Left ventricle myocardium superior (tissue), 1 donor: Measurements from ENCODE around the gene TRIM52. TPM values are rescaled to one million over a fixed set of nuclear protein-coding genes. Genes with fewer than 3 reads are reported as not detected.
A peak's percentile ranks its signal among the peaks of the same experiment; 100 is the strongest.
"Not testable (repeated sequence)": the region's sequence is repeated elsewhere in the genome, so short reads cannot be mapped to it uniquely, and the experiment has no call there.

ENCODE experiments used
- ATAC-seq: fragments of 200-7000 bp; cut with Tn5 transposase; one replicate; pipeline ENCODE4 v1.9.1; 2020; ENCODE audit warnings: mild to moderate bottlenecking, moderate library complexity
- DNase-seq: peaks from one replicate; pipeline ENCODE4 v3.0.0-alpha.2; 2020
- intact Hi-C: fragments of 100-400 bp; cut with micrococcal nuclease; formaldehyde crosslinking; loops from one replicate; pipeline ENCODE4 v1.11.0; 2022
- long read RNA-seq: library from polyadenylated mRNA; unstranded; transcript quantifications from one replicate; pipeline ENCODE4 v2.0.0, GENCODE V29; 2021
- total RNA-seq: library from RNA; stranded (reverse); fragmentation: NEBNext Ultra II Directional; extraction: Animal tissue kit (Norgen Biotek cat#: 25700); gene quantifications from one replicate; pipeline ENCODE4 v1.2.1, GENCODE V29; 2021
- donor health status: DM: no; HTN: yes; CAD: no; lungs with severe emphysema.

The TRIM52 gene
- 10.0 TPM for total RNA-seq
- long read RNA-seq, full-length matches to known transcripts = 9 of 11 reads
- long read RNA-seq, partial matches to known transcripts = 0 of 11 reads
- long read RNA-seq, other reads (novel, unspliced or antisense) = 2 of 11 reads

DNA sequence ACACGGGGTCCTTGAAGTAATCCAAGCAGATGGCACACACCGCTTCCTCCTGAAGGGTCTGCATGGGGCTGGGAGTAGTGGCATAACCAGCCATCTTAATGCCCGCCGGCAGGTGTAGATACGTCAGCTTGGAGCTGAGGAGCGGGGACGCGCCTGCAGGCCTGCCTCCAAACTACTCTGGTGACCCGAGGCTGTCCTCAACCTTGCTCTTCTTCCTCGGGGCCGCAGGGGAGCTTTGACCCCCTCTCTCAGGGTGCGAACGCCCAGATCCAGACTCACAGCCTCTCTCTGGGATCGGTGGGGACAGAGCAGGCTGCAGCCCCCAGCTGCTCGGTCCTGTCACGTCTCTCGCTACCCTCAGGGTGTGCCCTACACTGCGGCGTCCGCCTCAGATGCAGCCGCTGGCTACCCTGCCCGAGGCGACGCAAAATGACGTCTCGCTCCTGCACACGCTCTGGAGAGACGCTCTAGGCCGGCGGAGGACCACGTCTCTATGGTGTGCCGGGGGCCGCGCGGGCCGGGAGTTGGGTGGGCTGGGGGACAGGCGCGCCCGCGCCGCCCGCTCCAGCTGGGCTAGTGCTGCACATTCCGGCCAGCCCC is at the start of gene TRIM52:
TSS of gene TRIM52 (minus strand) at position 424 of the 600 bp plus-strand sequence. CDS start at position 94, 330 bp downstream.
- peak; percentile 92 for ATAC-seq
- intact Hi-C loops = no loop called here
- DNase-seq = peak; percentile 95

DNA sequence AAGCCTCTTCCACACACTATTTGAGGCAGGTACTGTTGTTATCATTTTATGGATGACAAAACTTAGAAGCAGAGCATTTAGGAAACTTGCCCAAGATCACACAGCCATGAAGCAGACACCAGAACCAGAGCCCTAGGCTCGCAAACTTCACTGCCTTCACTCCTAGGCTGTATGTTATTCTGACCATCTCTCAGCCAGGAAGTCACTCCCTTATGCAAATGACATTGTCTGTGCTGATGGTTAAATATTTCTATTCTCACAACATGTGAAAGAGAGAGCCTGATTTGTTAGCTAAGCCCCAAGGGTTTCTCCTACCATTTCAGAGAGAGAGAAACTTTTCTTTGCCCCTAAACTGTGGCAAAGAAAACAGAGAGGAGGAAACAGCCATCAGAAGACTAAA is 26.4 kb upstream of the TRIM52 start:
- ATAC-seq, DNase-seq, intact Hi-C loops: not testable (repeated sequence)

DNA sequence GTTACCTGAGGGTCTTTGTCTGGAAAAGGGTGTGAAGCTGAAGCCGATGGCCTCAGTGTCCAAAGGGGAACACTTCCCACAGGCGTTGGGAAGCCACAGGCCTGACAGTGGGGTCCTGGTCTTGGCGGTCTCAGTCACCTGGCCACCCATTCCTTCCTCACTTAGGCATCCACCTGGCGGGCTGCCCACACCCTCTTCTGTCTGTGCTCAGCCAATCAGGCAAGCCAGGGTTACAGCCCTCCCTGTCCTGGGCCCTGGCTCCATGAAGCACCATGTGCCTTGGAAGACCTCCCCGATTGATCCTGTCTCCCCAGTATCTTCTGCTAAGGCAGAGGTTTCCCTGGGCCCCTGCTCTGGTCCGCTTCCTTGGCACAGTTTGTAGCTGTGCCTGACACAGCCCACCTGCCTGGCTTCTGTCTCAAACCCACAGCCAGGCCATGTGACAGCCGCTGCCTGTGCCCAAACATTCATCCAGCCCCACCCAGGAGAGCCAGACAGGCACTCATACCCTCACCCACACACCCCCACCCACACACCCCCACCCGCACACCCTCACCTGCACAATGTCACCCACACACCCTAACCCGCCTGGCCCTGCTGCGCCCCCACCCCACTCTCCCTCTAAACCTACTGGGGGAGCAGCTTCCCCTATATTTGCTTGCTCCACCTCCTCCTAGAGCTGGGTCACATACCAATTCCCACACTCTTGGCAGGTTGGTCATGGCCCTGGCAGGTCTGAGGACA is 25.2 kb upstream of the TRIM52 start:
- DNase-seq, ATAC-seq, intact Hi-C loops: not testable (repeated sequence)

DNA sequence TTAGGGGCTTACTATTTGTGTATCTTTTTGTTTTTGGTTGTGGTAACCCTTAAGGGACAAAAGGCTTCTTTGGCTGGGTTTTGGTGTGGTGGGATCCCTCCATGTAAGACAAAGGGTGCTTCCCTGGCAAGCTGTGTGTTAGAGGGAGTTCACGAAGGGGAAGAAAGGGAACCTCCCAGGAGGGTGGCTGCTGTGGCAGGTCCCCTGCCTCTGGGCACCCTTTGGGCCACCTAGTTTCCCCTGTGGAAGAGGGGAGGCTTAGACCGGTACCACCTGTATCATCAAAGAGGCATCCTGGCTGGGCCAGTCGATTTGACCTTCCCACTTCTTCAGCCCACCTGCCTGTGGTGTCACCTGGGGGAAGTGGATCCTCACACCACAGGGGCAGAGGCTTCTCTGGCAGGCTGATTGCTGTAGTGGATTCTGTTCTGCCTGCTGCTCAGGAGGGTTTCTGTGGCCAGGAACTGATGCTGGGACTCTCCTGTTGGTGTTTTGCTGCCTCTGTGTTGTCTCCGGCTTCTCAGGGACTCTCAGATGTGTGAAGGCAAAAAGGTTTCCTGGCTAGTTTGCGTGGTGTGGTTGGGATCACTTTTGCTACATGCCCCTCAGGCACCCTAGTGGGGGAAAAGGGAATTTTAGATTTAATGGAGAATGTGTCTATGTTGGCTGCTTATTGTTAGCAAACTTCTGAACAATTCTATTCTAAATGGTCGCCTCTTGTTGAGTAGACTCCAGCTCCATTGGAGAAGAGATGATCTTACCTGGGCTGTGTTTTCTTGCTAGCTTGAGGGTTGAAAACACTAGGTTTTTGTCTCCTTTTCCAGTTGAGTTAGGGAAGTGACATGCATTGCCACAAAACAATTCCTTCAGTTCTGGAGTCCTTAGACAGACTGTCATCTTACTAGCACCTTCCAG is 23.2 kb upstream of the TRIM52 start:
- intact Hi-C loops, DNase-seq, ATAC-seq: not testable (repeated sequence)

DNA sequence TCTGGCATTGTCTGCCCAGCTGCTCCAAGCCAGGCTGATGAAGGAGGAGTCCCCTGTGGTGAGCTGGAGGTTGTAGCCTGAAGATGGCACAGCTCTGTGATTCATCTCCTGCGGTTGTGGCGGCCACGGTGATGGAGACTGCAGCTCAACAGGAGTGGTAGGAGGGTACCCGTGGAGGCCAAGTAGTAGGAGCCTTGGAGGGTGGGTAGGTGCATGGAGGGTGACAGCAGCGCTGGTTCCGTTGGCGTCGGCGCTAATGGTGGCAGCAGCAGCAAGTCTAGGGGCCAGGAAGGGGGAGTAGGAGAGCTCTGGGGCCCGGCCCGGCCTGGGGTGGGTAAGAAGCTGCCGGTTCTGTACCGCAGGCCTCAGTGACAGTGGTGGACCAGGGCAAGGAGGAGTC is 22.4 kb upstream of the TRIM52 start:
- ATAC-seq (no peak), DNase-seq (no peak)
- intact Hi-C loops = no loop called here

DNA sequence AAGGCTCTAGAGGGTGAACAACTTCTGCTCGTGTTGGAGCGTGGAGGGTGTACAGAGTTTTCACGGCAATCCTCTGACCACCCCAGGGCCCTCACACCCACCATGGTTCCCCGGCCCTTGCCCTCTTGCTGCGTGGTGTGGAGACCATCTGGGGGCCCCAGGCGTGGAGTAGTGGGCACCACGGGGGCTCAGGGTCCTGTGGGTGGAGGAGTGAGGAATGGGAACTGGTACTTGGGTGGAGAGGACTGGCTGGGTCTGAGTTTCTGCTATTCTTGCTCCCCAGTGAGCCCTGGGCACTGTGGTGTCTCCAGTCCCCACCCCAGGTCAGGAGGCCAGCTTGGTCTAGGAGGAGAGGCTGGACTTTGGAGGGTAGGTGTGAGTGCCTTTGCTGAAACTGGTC is 21.9 kb upstream of the TRIM52 start:
- intact Hi-C loops = no loop called here
- DNase-seq (no peak), ATAC-seq (no peak)

DNA sequence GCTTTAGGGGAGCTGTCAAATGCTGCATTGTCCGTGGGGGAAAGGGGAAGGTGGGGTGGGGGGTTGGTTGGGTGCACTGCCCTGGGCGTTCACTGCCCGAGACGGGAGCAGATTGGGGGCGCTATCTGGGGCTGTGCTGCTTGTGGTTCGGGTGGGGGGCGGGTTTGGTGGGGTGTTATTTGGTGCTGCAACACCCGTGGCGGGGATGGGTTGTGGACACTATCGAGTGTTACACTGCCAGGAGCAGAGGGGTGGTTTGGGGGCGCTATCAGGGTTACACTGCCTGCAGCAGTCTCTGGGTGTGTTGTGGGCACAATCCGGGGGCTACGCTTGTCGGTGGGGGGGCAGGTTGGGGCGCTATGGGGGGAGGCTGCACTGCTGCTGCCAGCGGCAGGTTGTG is 21.5 kb upstream of the TRIM52 start:
- DNase-seq, ATAC-seq, intact Hi-C loops: not testable (repeated sequence)

DNA sequence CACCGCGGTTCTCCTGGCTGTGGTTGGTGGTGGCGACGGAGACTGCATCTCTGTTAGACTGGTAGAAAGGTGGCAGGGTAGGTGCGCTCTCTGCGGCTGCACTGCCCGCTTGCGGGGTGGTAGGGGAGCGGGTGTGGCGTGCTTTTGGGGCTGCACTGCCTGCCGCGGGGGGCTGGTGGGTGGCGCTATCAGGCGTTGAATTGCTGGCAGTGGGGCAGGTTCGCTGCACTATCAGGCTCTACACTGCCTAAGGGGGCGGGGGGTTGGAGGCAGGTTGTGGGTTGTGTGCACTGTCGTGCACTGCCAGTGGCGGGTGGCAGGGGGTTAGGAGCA is 21.0 kb upstream of the TRIM52 start:
- DNase-seq (no peak), ATAC-seq (no peak)
- intact Hi-C loops = no loop called here

DNA sequence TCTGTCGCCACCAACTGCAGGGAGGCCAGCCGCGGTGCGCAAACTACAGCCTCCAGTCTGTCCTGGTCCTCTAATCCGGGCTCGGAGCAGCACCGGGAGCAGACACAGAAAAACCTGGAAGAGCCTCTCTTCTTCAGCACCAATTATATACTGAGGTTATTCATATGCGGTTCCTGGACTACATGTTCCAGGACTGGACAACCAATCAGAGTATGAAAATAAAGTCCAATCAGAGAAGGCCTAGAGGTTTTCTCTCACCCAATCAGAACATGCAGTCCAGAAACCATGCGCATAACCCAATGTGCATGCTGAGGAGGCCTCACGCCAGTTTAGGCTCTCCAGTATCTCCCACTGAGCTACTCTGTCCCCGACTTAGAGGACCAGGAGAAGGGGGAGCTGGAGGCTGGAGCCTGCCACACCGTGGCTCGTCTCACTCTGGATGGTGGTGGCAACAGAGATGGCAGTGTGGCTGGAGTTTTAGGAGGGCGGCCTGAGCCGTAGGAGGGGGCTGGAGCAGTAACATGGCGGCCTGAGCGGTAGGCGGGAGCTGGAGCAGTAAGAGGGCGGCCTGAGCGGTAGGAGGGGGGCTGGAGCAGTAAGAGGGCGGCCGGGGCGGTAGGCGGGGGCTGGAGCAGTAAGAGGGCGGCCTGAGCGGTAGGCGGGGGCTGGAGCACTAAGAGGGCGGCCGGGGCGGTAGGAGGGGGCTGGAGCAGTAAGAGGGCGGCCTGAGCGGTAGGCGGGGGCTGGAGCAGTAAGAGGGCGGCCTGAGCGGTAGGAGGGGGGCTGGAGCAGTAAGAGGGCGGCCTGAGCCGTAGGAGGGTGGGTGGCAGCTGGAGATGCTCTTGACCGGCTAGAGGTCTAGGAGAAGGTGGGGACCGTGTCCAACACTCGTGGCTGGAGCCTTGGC is 20.4 kb upstream of the TRIM52 start:
- intact Hi-C loops = no loop called here
- no peak for DNase-seq
- ATAC-seq = no peak

DNA sequence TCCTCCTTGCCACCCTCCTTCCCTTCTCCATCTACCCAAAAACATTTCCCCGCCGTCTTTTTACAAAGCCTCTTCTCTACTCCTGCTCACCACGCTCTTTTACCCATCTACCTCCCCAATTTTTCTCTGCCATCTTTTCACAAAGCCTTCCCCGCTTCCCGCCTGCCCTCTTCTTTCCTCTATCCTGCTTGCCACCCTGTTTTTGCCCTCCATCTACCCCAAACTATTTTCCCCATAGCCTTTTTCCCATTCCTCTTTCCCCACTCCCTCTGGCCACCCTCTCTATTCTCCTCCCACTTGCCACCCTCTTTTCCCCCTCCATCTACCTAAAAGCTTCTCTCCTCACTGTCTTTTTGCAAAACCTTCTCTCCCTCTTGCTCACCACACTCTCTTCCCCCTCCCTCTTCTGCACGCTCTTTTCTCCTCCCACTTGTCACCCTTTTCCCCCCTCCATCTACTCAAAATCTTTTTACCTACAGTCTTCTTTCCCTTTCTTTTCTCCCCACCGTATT is 19.4 kb upstream of the TRIM52 start:
- DNase-seq = no peak
- intact Hi-C loops = no loop called here

DNA sequence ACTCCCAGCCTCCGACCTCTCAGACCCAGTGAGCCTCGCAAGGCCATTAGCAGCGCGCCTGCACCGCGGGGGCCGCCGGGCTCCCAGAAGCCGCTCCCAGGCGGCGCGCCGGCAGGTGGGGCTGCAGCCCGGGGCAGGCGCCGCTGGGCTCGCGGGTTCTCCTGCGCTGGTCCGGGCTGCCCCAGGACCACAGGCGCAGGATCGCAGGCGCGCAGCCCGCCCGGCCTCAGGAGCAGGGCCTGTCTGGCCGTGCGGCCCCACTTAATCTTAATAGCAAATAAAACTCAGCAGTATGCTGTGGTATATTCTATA is 12.4 kb upstream of the TRIM52 start:
- ATAC-seq (peak; percentile 60), DNase-seq (peak; percentile 72)
- intact Hi-C loops = not testable (repeated sequence)

More for the DNA sequence above, 19.4 kb upstream of the TRIM52 start:
- ATAC-seq = no peak

DNA sequence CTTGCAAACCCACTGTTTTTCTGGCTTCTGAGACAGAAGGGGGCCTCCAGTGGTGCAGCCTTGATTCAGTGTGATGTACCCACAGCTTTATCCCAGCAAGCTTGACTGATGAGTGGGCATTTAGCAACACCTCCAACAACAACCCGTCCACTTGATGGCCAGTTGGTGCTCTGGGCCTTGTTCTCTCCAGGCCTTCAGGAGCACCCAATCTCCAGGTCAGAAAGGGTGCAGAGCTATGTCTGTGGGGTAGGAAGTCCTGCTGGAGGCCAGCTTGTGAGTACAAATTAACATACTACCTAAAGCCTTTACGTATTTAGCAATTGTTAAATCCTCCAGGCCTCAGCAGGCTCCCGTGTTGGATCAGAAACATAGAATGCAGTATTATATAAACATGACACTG is 10.1 kb upstream of the TRIM52 start:
- ATAC-seq (no peak), DNase-seq (no peak)
- intact Hi-C loops = no loop called here

DNA sequence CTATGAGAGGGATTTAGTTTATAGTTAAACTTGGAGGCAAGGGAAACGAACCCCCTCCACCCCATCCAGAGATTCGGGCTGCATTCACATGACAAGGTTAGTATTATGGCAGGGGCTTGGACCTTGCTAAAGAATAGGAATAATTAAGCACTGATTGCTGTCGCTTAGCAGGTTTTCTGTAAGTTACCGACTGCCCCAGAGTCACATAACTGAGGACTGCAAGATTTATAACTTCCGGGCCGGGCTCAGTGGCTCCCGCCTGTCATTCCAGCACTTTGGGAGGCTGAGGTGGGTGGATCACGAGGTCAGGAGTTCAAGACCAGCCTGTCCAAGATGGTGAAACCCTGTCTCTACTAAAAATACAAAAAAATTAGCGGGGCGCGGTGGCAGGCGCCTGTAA is 7.0 kb upstream of the TRIM52 start:
- intact Hi-C loops, ATAC-seq, DNase-seq: not testable (repeated sequence)

DNA sequence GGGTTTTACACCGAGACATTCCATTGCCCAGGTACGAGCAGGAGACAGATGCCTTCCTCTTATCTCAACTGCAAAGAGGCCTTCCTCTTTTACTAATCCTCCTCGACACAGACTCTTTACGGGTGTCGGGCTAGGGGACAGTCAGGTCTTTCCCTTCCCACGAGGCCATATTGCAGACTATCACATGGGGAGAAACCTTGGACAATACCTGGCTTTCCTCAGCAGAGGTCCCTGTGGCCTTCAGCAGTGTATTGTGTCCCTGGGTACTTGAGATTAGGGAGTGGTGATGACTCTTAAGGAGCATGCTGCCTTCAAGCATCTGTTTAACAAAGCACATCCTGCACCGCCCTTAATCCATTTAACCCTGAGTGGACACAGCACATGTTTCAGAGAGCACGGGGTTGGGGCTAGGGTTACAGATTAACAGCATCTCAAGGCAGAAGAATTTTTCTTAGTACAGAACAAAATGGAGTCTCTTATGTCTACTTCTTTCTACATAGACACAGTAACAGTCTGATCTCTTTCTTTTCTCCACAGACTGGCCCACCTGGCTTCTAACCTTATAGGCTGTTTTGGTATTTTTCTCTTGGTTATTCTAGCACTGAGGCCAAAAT is 6.5 kb upstream of the TRIM52 start:
- intact Hi-C loops, ATAC-seq, DNase-seq: not testable (repeated sequence)

DNA sequence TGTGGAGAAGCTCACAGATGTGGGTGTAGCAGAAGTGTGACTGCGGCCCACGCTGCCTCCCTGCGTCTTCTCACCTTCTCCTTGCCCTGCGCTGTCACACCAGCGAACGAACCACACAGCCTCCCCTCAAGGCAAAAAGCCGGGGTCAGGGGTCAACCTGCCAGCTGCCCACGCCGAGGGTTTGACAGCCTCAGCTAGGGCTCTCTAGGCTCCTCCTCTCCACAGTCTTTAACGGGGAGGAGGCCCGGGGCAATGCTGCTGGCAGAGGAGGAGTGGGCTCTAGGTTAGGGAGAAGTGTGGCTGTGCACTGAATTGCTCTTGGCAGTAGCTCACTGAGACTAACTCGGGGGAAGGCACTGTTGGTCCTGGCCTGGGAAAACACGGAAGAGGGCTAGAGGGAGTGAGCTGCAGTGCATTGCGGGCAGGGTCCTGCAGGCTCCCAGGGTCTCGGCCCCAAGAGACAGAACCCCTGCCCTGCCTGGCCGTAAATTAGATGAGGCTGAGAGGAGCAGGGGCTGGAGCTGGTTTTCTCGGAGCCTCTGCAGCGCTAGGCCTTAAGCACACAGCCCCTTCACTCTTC is 4.2 kb upstream of the TRIM52 start:
- no peak for ATAC-seq
- DNase-seq = no peak
- intact Hi-C loops = no loop called here

DNA sequence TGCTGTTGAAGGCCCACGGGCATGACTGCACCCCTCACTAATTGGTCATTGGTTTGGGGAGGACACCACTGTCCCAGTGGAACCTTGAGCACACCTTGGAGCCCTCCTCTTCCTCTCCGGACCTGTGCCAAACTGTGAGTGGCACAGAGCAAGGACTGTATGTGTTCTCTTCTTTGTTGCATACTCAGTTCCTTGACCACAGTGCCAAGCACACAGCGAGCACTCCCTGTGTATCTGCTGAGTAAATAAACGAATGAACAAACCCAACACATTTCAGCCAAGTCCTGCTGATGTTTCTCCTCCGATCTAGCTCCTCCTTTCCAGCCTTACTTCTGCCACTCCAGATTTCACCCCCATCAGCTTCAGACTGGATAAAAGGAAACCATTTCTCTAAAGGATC is 2.7 kb upstream of the TRIM52 start:
- no peak for ATAC-seq
- intact Hi-C loops = no loop called here

DNA sequence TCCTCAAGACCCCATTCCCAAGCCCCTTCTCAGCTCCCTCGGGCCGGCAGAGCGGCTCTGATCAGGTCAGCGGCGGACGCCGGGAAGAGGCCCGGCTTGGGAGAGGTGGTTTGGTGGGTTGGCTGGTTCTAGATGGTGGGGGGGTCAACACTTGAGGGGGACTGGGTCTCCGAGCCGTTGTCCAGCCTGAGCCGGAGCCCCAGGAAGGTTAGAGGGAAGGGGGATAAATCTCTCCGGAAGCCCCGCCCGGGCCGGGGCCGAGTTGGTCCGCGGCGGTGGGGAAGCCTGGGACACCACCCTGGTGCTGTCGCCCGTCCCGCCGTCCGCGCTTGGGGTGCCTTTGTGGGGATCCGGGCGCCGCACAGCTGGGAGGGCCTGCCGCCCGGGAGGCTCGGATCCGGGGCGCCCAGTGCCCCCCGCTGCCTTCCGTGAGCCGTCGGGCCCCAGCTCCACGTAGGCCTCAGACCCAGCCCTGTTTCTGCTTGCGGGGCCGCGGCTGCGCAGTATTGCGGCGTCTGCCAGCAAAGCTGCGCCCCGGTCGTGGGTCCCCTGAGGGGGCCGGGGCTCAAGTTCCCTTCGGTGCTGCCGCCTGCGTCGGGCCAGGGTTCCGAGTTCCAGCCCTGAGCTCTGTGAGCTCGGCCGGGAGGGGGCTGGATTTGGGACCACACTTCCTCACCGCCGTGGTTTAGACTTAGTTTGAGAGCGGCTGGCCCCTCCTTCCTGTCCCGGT is 542 bp upstream of the TRIM52 start:
- DNase-seq (peak; percentile 82), ATAC-seq (peak; percentile 78)
- intact Hi-C loops = no loop called here

More for the DNA sequence above, 2.7 kb upstream of the TRIM52 start:
- no peak for DNase-seq
